GM23248 (cell line): ENCODE results near the gene PAM. TPM values are rescaled to one million over a fixed set of nuclear protein-coding genes. Genes with fewer than 3 reads are reported as not detected.

Experiments used
- DNase-seq: peaks from one replicate; pipeline ENCODE4 v3.0.0-alpha.2; 2015
- H2AFZ ChIP-seq: fragments of 200-600 bp; sonication (generic); 2 replicates; pipeline ENCODE4 v1.6.1; 2016; ENCODE audit warnings: antibody characterized with exemption
- H3F3A ChIP-seq: fragments of 200-600 bp; sonication (generic); 2 replicates; pipeline ENCODE4 v1.6.1; 2016; ENCODE audit warnings: mild to moderate bottlenecking, antibody characterized with exemption, mixed run types; ENCODE audit not compliant: insufficient read depth
- H3K27ac ChIP-seq: fragments of 200-600 bp; sonication (generic); 2 replicates; pipeline ENCODE4 v1.5.1; 2016; ENCODE audit warnings: mild to moderate bottlenecking
- H3K27me3 ChIP-seq: fragments of 200-600 bp; sonication (generic); replicated peaks from 2 replicates; pipeline ENCODE4 v1.6.1; 2016; ENCODE audit warnings: mild to moderate bottlenecking; ENCODE audit not compliant: insufficient read depth
- H3K36me3 ChIP-seq: fragments of 200-600 bp; sonication (generic); 2 replicates; pipeline ENCODE4 v1.6.1; 2016; ENCODE audit warnings: low read depth, mild to moderate bottlenecking
- H3K4me1 ChIP-seq: fragments of 200-600 bp; sonication (generic); 2 replicates; pipeline ENCODE4 v1.6.1; 2016; ENCODE audit warnings: mild to moderate bottlenecking; ENCODE audit not compliant: insufficient read depth
- H3K4me2 ChIP-seq: fragments of 200-600 bp; sonication (generic); one replicate; pipeline ENCODE4 v1.6.1; 2016; ENCODE audit warnings: mild to moderate bottlenecking; ENCODE audit not compliant: unreplicated experiment
- H3K4me3 ChIP-seq: fragments of 200-600 bp; sonication (generic); 2 replicates; pipeline ENCODE4 v1.5.1; 2016; ENCODE audit warnings: mild to moderate bottlenecking
- H3K79me2 ChIP-seq: fragments of 200-600 bp; sonication (generic); 2 replicates; pipeline ENCODE4 v1.6.1; 2016; ENCODE audit warnings: mild to moderate bottlenecking; ENCODE audit not compliant: insufficient read depth
- H3K9ac ChIP-seq: fragments of 200-600 bp; sonication (generic); 2 replicates; pipeline ENCODE4 v1.6.1; 2016; ENCODE audit warnings: mild to moderate bottlenecking
- H3K9me2 ChIP-seq: fragments of 200-600 bp; sonication (generic); 2 replicates; pipeline ENCODE4 v1.6.1; 2016; ENCODE audit warnings: mixed run types, mild to moderate bottlenecking, moderate library complexity; ENCODE audit not compliant: insufficient read depth
- H3K9me3 ChIP-seq: fragments of 200-600 bp; sonication (generic); one replicate; pipeline ENCODE4 v1.6.1; 2017; ENCODE audit warnings: low read depth
- H4K20me1 ChIP-seq: fragments of 200-600 bp; sonication (generic); 2 replicates; pipeline ENCODE4 v1.6.0; 2016; ENCODE audit not compliant: insufficient read depth
- EZH2 ChIP-seq: fragments of 200-600 bp; sonication (generic); IDR thresholded peaks from 2 replicates; pipeline ENCODE4 v1.6.1; 2018; ENCODE audit warnings: antibody characterized with exemption, mild to moderate bottlenecking; ENCODE audit not compliant: insufficient read depth, poor library complexity, severe bottlenecking
- EZH2phosphoT487 ChIP-seq: fragments of 200-600 bp; sonication (generic); IDR thresholded peaks from 2 replicates; pipeline ENCODE4 v1.6.1; 2018; ENCODE audit warnings: antibody characterized with exemption, moderate library complexity, mild to moderate bottlenecking, low read depth; ENCODE audit not compliant: insufficient read depth
- WGBS, 2 experiments: methylation state at CpG; one replicate each; pipeline ENCODE4 v1.1.6; 2015 to 2017; ENCODE audit warnings: low lambda C conversion rate in 2 of 2, low coverage in 1 of 2; ENCODE audit errors: missing lambda C conversion rate in 2 of 2; 5-methylcytosine and 5-hydroxymethylcytosine counted together
- in situ Hi-C: fragments of 300-500 bp; cut with MboI; formaldehyde crosslinking; loops from 2 replicates; pipeline ENCODE4 v1.15.0; 2020
- polyA plus RNA-seq: library from polyadenylated mRNA; unstranded; fragments of >200 nt; fragmentation: Nextera tagmentation; extraction: Ambion mirVana; gene quantifications from 2 replicates; pipeline ENCODE4 v1.2.1, GENCODE V29; 2016
- total RNA-seq: library from RNA; depleted of rRNA; stranded (reverse); fragments of >200 nt; shearing (Covaris generic); gene quantifications from 2 replicates; pipeline ENCODE4 v1.2.3, GENCODE V29; 2014

PAM gene
- total and polyA plus RNA-seq, 2 experiments from 2014 or later: 429 to 499 TPM

DNA sequence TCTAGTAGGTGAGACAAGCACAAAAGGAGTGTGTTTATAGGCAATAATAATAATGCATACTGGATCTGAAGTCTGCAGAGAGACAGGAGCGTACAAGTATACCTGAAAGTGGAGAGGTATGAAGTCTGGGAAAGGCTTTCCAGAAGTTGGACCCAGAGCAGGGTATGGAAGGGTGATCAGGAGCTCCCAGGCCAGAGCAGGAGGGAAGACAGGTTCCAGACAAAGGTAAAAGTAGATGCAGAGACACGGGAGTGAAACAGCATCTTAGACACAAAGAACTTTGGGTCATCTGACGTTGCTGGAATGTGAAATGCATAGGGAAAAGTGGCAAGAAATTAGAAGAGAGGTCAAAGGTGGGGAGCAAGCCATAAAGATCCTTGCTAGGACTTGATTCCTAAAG, 175.1 kb downstream of the PAM start:
- TF ChIP-seq EZH2phosphoT487 (no peak), EZH2 (no peak)
- H2AFZ ChIP-seq: no peak overlapping the region
- no peaks in the 10 kb centered on the region for H3K79me2 ChIP-seq
- WGBS, 2 experiments: 97 to 98% methylated on average over 3 of the region's 3 CpGs
- H3K27me3 ChIP-seq: no peaks in the 10 kb centered on the region
- no peak overlapping the region for H3K9ac ChIP-seq
- H4K20me1 ChIP-seq: no peaks in the 10 kb centered on the region
- no peaks in the 10 kb centered on the region for H3K9me3 ChIP-seq
- no peak for DNase-seq
- no peaks in the 10 kb centered on the region for H3K4me1 ChIP-seq
- H3F3A ChIP-seq: no peaks in the 10 kb centered on the region
- in situ Hi-C loops: no loop called here
- H3K4me2 ChIP-seq: no peak overlapping the region
- no peaks in the 10 kb centered on the region for H3K9me2 ChIP-seq
- H3K27ac ChIP-seq: no peak overlapping the region
- H3K4me3 ChIP-seq: no peak overlapping the region
- H3K36me3 ChIP-seq: peaks cover 29% of the 10 kb centered on the region

DNA sequence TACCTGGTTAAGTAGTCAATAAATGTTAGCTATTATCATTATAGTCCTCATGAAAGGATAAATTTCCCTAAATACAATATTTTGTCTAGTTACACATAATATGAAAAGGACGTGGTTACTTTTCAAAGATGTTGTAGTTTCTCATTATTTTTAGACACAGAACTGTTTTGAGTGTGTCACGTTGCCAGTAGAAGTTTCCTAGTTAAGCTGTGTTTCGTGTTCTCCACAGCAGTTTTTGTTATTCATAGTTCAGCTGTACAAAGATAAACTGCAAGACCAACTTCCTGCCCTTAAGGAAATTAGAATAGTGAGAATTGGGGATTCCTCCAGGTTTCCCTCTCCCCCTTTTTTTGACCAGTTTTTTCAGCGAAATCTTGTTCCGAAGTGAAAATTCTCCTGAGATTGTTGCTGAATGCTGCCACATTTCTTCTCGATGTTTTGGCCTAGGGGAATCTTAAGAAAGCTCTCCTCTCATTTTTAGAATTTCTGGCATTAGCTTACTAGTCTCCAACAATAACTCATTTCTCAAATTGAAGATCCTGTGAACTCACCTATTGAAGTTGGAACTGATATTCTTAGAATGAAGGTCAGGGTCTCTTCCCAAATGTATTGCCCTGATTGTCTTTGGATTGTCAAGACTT, 176.1 kb downstream of the PAM start:
- Histone ChIP-seq H3F3A (no peaks in the 10 kb centered on the region), H3K9me2 (no peaks in the 10 kb centered on the region), H3K36me3 (peaks cover 29% of the 10 kb centered on the region), H3K9ac (no peak overlapping the region), H3K27me3 (no peaks in the 10 kb centered on the region), H2AFZ (no peak overlapping the region), H3K79me2 (no peaks in the 10 kb centered on the region), H3K27ac (no peak overlapping the region), H3K9me3 (no peaks in the 10 kb centered on the region), H4K20me1 (no peaks in the 10 kb centered on the region), H3K4me3 (no peak overlapping the region), H3K4me2 (no peak overlapping the region), H3K4me1 (no peaks in the 10 kb centered on the region)
- DNase-seq: no peak
- 91 to 96% methylated on average over 6 of the region's 6 CpGs for WGBS, 2 experiments
- TF ChIP-seq EZH2 (no peak), EZH2phosphoT487 (no peak)
- in situ Hi-C loops: no loop called here

DNA sequence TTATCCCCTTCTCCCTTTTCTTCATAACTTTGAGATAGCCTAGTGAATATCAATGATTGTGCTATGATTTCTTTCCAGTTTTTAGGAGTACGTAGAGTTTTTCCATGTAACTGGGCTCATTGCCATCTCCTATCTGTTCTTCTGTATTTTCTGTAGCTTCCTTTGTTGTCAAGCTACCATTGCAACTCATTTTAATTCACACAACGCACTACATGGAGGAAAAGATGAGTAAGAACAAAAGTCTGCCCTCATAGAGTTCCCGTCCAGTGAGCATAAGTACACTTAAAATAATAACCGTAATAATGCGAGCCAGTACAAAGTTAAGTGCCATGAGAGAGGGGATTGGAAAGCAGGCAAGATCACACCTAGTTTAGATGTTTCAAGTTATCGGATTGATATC, 177.7 kb downstream of the PAM start:
- H3K79me2 ChIP-seq: no peaks in the 10 kb centered on the region
- H3K9ac ChIP-seq: no peak overlapping the region
- 97 to 99% methylated on average over 6 of the region's 6 CpGs for WGBS, 2 experiments
- no peak overlapping the region for H2AFZ ChIP-seq
- H3K4me2 ChIP-seq: no peak overlapping the region
- H3K27me3 ChIP-seq: no peaks in the 10 kb centered on the region
- H3K27ac ChIP-seq: no peak overlapping the region
- TF ChIP-seq EZH2phosphoT487: no peak
- TF ChIP-seq EZH2: no peak
- H3K36me3 ChIP-seq: peaks cover 18% of the 10 kb centered on the region
- H4K20me1 ChIP-seq: no peaks in the 10 kb centered on the region
- in situ Hi-C loops: no loop called here
- no peaks in the 10 kb centered on the region for H3K4me1 ChIP-seq
- no peaks in the 10 kb centered on the region for H3F3A ChIP-seq
- no peak for DNase-seq
- H3K9me2 ChIP-seq: no peaks in the 10 kb centered on the region
- no peaks in the 10 kb centered on the region for H3K9me3 ChIP-seq
- H3K4me3 ChIP-seq: no peak overlapping the region

DNA sequence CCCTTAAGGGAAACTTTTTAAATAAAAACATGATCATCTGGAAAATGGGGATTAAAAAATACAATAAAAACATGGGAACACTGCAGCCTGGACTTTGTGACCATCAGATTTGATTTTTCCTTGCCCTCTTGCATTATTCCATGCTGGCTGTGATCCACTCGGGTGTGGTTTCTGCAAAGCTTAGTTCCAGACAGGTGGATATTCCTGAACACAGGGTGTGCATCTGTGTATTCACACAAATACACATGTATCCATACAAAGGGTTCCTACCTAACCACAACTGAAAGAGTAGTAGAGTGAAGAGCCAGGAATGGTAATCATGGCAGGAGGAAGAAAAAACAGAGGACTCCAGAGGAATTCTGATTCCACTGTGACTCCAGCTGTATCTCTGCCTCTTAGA, 178.2 kb downstream of the PAM start:
- Histone ChIP-seq H3K9me3 (no peaks in the 10 kb centered on the region), H3K9me2 (no peaks in the 10 kb centered on the region), H3K4me3 (no peak overlapping the region), H3K27ac (no peak overlapping the region), H3F3A (no peaks in the 10 kb centered on the region), H3K27me3 (no peaks in the 10 kb centered on the region), H2AFZ (no peak overlapping the region), H3K36me3 (peaks cover 18% of the 10 kb centered on the region), H3K79me2 (no peaks in the 10 kb centered on the region), H4K20me1 (no peaks in the 10 kb centered on the region), H3K4me1 (no peaks in the 10 kb centered on the region), H3K9ac (no peak overlapping the region), H3K4me2 (no peak overlapping the region)
- TF ChIP-seq EZH2phosphoT487 (no peak), EZH2 (no peak)
- no peak for DNase-seq
- in situ Hi-C loops: no loop called here
- 97 to 100% methylated on average over 1 of the region's 1 CpG for WGBS, 2 experiments
